Hematopoietic multipotent progenitor cell treated with erythropoietin and hydrocortisone succinate and interleukin-3 and kit ligand, for 6 days (in vitro differentiated cells): ENCODE data around the gene ENTR1.

Experiments used
- DNase-seq: peaks from one replicate; pipeline ENCODE4 v3.0.0-alpha.2; 2015

ENTR1 gene, protein sequence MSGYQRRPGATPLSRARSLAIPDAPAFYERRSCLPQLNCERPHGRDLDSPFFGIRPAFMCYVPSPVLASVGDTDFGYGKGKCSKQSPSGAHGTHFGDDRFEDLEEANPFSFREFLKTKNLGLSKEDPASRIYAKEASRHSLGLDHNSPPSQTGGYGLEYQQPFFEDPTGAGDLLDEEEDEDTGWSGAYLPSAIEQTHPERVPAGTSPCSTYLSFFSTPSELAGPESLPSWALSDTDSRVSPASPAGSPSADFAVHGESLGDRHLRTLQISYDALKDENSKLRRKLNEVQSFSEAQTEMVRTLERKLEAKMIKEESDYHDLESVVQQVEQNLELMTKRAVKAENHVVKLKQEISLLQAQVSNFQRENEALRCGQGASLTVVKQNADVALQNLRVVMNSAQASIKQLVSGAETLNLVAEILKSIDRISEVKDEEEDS

GRCh38 chr9:136410500-136411287 is at the start of gene ENTR1, which contains the start of gene PMPCA:
ENTR1 (minus strand) TSS chr9:136410614; CDS start chr9:136410397, 217 bp downstream.
PMPCA (plus strand) TSS chr9:136410658; CDS start chr9:136410669, 11 bp downstream.
- DNase-seq, result peak; percentile 94

DNA sequence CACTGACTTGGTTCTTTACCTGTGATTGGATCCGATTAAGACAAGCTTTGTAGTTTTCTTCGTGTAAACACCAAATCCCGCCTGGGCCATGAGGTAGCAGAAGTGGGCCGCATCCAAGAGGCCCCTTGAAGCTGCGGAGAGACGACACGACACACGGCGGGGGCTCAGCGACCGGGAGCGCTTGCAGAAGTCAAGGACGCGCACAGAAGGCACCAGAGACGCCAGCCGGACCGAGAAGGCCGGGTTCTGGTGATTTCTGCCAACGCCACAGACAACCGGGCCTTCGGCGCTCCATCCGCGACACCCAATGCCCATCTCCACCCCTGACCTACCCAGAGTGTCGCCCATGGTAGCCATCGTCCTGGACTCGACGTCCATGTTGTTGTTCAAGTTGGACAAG is 49.0 kb upstream of the ENTR1 start:
- DNase-seq, result no peak

- no peak for DNase-seq
These were observed 46.9 kb upstream of the ENTR1 start for GRCh38 chr9:136457326-136457725.

GRCh38 chr9:136456258-136456657 is 45.8 kb upstream of the ENTR1 start:
- no peak for DNase-seq

DNA sequence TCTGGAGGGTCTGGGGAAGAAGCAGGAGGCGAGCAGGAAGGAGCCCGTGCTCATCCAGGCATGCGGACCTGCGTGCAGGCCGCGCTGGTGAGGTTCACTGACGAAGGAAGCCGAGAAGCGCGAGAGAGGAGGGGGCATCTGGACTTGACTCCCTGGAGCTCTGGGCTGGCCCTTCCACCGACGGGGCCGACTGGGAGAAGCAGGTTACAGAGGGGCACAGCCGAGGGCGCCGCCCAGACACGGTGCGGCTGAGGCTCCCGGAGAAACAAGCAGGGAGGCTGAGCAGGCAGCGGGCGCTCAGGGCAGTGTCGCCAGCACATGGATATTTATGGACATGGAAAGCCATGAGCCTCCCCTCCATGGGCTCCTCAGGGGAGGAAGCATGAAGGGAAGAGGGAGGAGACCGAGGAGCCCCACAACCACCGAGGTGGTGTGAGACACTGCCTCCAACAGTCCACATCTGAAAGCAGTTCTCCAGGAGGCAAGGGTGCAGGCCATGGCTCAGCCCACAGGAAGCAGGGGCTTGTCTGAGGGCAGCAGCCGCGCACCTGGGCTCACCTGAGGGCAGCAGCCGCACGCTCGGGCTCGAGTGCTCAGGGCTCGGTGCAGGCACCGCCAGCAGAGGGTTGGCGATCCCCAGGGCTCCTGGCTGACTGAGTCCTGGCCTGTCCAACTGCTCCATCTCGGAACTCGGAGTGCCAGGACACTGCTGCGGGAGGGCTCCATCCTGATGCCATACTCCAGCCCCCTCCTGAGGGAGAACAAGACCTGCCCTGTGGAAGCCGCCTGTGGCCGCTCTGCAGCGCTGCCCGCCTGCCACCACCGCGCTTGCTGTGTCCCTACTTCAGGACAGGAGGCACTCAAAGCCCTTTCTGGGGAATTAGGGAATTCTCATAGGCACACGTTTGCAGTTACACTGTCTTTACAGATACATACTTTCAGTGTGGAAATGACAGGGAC is 44.9 kb upstream of the ENTR1 start:
- no peak for DNase-seq

GRCh38 chr9:136454026-136454796 is 43.8 kb upstream of the ENTR1 start:
- DNase-seq, result no peak

DNA sequence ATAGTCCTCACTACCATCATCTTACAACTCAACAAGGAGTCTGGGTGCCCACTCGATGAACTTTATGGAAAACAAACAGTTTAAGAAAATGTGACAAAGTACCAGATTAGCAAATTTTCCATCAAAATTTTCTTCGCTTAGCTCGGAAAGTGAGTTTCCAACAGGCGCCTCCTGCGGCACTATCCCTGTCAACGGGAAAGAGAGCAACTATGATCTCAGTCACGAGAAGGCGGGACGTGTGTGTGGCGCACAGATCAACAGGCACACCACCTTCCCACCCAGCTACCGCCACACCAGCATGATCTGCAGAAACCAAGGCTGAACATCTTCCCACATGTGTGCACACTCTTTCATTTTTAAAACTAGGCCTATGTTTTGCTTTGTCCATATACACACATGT is 42.9 kb upstream of the ENTR1 start:
- no peak for DNase-seq

DNA sequence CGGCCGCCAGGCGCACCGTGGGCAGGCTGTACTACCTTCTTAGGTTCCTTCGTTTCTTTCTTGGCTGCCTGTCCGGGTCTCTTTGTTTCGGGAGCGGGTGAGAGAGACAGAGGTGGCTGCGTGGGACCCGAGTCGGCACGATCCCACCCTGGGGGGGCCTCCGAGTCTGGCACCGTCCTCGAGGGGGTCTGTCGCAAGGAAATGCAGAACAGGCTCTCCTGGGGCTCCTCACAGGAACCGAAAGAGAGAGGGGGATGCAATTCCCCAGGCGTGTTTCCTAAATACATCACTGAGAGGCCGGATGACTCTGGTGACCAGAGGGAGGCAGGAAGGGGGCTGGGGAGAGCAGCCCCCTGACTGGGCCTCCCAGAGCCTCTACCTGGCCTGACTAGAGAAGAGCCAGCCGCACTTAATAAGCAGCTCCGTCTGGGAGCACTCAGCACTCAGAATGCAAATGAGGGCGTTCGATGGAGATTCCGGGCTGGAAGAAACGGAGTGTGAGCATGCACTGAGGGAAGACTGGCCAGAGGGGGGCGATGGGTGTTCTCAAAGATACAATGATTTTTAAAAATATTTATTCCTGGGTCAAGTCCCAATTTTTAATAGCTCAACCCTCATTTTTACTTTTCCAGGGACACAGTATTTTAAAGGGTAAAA is 40.9 kb upstream of the ENTR1 start:
- no peak for DNase-seq

DNA sequence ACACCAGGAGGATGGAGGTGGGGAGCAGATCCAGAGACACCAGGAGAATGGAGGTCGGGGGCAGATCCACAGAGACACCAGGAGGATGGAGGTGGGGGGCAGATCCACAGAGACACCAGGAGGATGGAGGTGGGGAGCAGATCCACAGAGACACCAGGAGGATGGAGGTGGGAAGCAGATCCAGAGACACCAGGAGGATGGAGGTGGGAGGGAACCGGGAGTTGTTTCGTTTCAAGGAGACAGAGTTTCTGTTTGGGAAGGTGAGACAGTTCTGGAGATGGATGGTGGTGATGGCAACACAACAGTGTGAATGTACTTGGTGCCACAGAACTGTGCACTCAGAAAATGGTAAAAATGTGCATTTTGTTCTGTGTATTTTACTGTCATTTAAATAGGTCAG is 38.2 kb upstream of the ENTR1 start:
- no peak for DNase-seq

DNA sequence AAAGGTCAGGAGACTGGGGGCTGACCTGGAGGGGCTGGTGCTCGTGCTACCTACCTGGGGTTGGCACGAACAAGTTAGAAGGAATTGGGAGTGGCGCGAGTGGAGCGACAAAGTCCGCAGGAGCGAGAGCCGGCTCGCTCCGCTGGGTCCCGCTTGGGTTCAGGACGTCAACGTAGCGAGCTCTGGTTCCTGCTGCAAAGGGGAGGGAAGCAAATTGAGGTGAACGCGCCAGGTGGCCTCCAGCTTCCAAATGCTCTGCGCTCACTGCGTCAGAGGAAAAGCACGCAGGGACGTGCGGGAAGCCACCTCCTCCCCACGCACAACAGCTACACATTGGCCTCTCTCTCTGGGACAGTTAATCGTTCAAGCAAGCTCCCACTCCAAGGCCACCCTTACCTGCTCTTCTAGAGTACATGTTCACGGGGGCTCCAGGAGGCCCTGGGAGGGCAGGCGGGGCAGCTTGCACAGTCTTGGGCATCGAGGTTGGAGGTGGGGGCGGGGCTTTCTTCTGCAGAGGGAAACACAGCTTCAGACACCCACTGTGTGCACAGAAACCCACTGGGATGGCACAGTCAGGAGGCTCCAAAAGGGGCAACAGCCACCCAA is 36.9 kb upstream of the ENTR1 start:
- no peak for DNase-seq

DNA sequence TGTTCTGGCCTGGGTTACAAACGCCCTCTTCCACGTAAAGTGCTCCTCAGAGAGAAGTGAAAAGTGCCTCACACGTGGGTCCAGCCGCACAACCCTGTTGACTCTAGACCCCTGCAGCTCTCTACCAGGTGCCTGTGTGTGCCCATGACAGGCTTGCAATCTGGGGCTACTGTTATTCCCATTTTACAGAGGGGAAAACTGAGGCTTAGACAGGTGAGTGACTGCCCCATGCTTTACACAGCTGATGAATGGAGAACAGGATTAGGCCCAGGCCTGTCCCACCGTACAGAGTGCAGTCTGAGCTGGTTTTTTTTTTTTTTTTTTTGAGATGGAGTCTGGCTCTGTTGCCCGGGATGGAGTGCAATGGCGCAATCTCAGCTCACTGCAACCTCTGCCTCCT is 35.4 kb upstream of the ENTR1 start:
- no peak for DNase-seq

DNA sequence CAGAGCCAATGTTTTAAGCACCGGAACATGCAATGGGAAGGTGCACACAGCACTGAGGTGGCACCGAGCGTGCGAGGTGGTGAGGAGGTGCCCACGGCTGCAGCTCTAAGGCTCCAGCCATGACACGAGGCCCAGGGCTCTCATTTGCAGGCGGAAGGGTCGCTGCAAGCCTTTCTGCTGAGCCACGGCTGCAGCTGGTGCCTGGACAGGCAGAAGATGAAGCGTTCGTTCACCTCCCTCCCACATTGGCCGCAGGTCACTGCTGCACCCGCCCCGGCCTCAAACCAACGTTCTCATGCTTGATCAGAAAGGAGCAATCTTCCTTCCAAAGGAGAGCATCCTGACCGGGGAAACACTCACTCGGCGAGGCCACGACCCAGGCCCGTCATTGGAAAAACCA is 33.7 kb upstream of the ENTR1 start:
- no peak for DNase-seq

- DNase-seq, result no peak
These were observed 33.3 kb upstream of the ENTR1 start for GRCh38 chr9:136443687-136444086.

DNA sequence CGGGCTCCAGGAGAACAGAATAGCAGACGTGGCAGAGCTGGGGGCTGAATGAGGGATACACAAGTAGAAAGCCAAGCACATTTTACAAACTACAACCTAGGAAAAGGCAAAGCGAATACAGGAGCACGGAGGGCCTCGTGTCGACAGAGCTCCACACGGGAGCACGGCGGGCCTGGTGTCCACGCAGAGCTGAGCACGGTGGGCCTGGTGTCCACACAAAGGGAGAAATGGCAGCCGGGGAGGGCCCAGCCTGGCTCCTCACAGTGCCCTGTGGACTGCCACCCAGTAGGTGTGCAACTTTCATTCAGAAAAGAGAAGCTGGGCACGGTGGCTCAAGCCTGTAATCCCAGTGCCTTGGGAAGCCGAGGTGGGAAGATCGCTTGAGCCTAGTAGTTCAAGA is 32.7 kb upstream of the ENTR1 start:
- DNase-seq, result no peak

GRCh38 chr9:136442265-136442664 is 31.9 kb upstream of the ENTR1 start:
- DNase-seq, result no peak

GRCh38 chr9:136441681-136442245 is 31.3 kb upstream of the ENTR1 start:
- DNase-seq, result no peak

DNA sequence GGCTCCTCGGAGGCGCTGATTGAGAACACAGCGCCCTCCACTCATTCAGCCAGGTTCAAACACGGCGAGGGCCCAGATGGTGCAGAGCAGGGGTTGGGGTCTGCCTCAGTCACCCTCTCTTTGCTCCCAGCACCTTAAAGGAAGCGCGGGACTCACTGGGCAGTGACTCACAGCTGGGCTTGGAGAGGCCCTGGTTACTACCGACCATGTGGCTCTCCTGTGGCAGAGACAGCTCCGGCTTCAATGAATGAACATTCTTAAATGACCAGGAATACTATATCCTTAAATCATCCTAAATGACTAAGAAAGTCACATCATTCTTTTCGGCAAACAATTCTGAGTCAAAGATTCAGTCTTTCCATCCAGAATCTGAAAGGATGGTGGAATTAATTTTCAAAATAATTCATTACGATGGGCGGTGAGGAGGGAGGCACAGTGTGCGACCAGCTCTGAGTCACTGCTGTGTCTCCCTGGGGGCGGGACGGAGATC is 30.8 kb upstream of the ENTR1 start:
- no peak for DNase-seq

- peak; percentile 74 for DNase-seq
These were observed 29.3 kb upstream of the ENTR1 start, which contains the start of gene INPP5E for GRCh38 chr9:136439481-136440408. INPP5E (minus strand) TSS chr9:136439845; CDS start chr9:136439419, 426 bp downstream.
